ENCODE data around the gene BIVM. TPM values are rescaled to one million over a fixed set of nuclear protein-coding genes. Genes with fewer than 3 reads are reported as not detected.

The BIVM gene
- total RNA-seq, 2 donors from 2014 or later: 20.2 to 38.9 TPM

DNA sequence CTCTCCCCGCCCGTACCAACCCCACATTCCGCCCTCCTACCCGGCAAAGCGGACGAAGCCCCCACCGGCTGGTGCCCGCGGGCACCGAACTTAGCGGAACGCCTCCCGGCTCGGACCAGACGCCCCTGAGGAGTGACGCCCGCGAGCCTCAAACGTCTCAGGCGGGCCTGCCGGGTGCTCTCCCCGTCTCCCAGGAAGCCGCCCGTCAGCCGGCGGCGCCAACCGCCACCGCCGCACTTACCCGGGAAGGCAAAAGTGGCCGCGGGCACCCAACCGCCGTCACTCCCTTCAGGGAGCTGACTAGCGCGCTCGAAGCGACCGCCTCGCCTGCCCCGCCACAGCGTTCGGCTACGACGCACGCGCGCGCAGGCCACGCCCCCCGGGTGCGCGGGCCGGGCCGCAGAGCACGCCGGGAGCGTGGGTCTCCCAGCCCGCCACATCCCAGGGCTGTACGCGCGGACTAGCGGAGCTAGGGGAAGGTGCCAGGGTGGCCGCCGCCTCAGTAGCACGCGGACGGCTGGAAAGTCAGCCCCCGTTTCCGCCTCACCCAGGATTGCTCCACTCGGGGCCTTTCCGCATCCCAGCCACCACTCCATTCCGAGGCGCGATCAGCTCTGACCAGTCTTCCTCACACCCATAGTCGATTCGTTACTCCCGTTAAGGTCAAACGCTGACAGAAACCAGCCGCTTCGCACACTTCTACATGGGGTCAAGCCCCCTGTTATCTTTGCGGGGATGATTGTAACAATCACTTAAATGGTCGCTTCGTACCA lies 25.3 kb upstream of the BIVM start, which contains the start of gene TEX30:
Gene TEX30 (minus strand): TSS at position 346 of the 773 bp plus-strand sequence. CDS start 3,760 bp downstream, outside the sequence.
- Histone ChIP-seq H3K36me3 (no peaks in the 10 kb centered on the region), H3K9me3 (no peaks in the 10 kb centered on the region), H3K4me1 (peaks cover 0 to 11% of the 10 kb centered on the region in 2 donors), H3K27ac (peak within 1 kb of the TSS; percentile 88 to 91), H3K4me3 (peak within 1 kb of the TSS; percentile 67 to 88), H3K27me3 (no peaks in the 10 kb centered on the region)
- TF ChIP-seq, protein P1, sequence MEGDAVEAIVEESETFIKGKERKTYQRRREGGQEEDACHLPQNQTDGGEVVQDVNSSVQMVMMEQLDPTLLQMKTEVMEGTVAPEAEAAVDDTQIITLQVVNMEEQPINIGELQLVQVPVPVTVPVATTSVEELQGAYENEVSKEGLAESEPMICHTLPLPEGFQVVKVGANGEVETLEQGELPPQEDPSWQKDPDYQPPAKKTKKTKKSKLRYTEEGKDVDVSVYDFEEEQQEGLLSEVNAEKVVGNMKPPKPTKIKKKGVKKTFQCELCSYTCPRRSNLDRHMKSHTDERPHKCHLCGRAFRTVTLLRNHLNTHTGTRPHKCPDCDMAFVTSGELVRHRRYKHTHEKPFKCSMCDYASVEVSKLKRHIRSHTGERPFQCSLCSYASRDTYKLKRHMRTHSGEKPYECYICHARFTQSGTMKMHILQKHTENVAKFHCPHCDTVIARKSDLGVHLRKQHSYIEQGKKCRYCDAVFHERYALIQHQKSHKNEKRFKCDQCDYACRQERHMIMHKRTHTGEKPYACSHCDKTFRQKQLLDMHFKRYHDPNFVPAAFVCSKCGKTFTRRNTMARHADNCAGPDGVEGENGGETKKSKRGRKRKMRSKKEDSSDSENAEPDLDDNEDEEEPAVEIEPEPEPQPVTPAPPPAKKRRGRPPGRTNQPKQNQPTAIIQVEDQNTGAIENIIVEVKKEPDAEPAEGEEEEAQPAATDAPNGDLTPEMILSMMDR (IDR thresholded peaks at IDR 0.05): no peak
- DNase-seq (ENCODE audit: low spot score): peak; percentile 78

DNA sequence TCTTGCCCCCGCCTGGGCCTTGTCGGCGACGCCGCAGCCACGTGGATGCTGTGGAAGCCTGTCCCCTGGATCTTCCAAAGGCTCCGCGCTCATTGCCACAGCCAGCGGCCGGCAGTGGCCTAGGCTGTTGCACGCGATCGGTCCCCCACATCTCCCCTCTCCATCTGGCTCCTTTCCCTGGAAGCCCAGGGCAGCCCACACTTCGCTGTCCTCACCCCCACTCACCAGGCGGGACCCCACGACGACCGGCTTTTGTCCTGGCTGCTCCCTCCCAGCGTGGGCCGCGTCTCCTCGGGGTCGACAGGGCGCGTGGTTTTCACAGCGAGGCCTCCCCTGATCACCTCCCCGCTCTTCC lies 24.7 kb upstream of the BIVM start:
- no peak for DNase-seq (ENCODE audit: low spot score)
- Histone ChIP-seq H3K9me3 (no peaks in the 10 kb centered on the region), H3K4me3 (peak overlapping the region; percentile 67 to 88), H3K27ac (peak overlapping the region; percentile 88 to 91), H3K36me3 (no peaks in the 10 kb centered on the region), H3K27me3 (no peaks in the 10 kb centered on the region), H3K4me1 (peaks cover 0 to 11% of the 10 kb centered on the region in 2 donors)
- TF ChIP-seq, protein P1 (IDR thresholded peaks at IDR 0.05): no peak

DNA sequence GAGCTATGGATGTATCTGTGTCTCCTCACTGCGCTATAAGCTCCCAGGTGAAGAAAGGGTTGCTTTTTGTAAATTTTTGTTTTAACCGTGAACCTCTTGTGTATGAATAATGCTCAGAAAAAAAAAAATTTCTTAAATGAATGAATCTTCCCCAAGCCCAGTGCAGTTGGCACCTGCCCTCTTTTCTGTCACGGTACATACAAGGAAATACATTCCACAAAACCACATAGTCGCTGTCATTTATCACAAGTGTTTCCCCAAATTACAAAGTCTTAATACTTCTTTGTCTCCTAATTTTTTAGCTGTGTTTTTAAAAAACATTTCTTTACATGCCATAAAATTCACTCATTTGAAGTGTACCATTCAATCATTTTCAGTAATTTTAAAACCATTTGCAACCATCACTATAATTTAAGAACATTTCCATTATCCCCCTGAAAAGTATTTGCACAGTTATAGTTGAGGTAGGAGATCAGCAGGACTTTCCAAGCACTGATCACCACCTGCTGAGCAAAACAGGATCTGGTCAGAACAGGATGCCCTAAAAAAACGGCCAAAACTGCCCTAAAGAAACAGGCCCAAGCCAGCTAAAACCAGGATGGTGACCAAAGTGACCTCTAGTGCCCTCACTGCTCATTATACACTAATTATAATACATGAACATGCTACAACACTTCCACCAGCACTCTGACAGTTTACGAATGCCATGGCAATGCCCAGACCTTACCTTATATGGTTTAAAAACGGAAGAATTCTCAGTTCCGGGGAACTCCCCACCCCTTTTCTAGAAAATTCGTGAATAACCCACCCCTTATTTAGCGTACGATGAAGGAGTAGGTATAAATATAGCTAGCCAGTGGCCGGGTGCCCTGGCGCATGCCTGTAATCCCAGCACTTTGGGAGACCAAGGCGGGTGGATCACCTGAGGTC lies 24.1 kb upstream of the BIVM start:
- TF ChIP-seq, protein P1 (IDR thresholded peaks at IDR 0.05): no peak
- H3K4me1 ChIP-seq: peaks cover 0 to 11% of the 10 kb centered on the region in 2 donors
- no peaks in the 10 kb centered on the region for H3K36me3 ChIP-seq
- DNase-seq (ENCODE audit: low spot score): no peak
- no peaks in the 10 kb centered on the region for H3K27me3 ChIP-seq
- no peak overlapping the region for H3K4me3 ChIP-seq
- H3K9me3 ChIP-seq: no peaks in the 10 kb centered on the region
- H3K27ac ChIP-seq: no peak overlapping the region

DNA sequence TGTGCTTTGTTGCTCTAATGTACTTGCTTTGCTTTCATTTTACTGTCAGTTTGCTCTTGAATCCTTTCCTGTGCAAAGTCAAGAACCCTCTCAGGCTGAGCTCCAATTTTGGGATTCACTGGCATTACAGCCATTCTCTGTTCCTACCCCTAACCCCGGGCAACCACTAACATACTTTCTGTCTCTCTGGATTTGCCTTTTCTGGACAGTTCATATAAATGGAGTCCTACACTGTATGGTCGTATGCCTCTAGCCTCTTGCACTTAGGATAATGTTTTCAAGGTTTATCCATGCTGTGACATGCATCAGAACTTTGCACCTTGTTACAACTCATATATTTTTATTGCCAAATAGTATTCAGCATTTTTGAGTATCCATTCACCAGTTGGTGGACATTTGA lies 22.6 kb upstream of the BIVM start:
- Histone ChIP-seq H3K27me3 (no peaks in the 10 kb centered on the region), H3K36me3 (no peaks in the 10 kb centered on the region), H3K4me1 (peaks cover 0 to 11% of the 10 kb centered on the region in 2 donors), H3K4me3 (no peak overlapping the region), H3K27ac (no peak overlapping the region), H3K9me3 (no peaks in the 10 kb centered on the region)
- TF ChIP-seq, protein P1 (IDR thresholded peaks at IDR 0.05): no peak
- no peak for DNase-seq (ENCODE audit: low spot score)

DNA sequence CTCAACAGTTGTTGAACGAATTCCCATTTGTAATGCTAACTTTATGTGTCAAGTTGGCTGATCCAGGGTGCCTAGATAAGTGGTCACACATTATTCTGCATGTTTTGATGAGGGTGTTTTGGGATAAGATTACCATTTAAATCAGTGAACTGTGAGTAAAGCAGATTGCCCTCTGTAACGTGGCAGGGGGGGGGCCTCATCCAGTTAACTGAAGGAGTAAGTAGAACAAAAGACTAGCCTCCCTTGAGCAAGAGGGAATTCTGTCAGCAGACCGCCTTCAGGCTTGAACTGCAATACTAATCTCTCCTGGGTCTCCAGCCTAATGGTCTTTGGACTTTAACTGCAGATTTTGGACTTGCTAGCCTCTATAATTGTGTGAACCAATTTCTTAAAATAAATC lies 21.2 kb upstream of the BIVM start:
- no peaks in the 10 kb centered on the region for H3K27me3 ChIP-seq
- H3K9me3 ChIP-seq: no peaks in the 10 kb centered on the region
- DNase-seq (ENCODE audit: low spot score): no peak
- H3K4me3 ChIP-seq: no peak overlapping the region
- H3K27ac ChIP-seq: no peak overlapping the region
- H3K4me1 ChIP-seq: peaks cover 0 to 5% of the 10 kb centered on the region in 2 donors
- TF ChIP-seq, protein P1 (IDR thresholded peaks at IDR 0.05): no peak
- H3K36me3 ChIP-seq: no peaks in the 10 kb centered on the region
